NB4 (cell line): ENCODE measurements around the gene SPTBN4.

ENCODE experiments used
- MAX ChIP-seq: IDR thresholded peaks from 2 replicates; pipeline ENCODE4 v1.6.1; 2011; ENCODE audit warnings: low read depth, low read length
- MYC ChIP-seq: IDR thresholded peaks from 2 replicates; pipeline ENCODE4 v1.6.1; 2011; ENCODE audit warnings: low read depth, low read length
- POLR2A ChIP-seq: IDR thresholded peaks from 2 replicates; pipeline ENCODE4 v1.6.1; 2011; ENCODE audit warnings: mild to moderate bottlenecking; ENCODE audit not compliant: insufficient read length; ENCODE audit errors: extremely low read depth
- TF ChIP-seq, protein P1 (sequence below): IDR thresholded peaks from one replicate; pipeline ENCODE4 v1.5.1; 2012; ENCODE audit warnings: low read depth, low read length

DNA sequence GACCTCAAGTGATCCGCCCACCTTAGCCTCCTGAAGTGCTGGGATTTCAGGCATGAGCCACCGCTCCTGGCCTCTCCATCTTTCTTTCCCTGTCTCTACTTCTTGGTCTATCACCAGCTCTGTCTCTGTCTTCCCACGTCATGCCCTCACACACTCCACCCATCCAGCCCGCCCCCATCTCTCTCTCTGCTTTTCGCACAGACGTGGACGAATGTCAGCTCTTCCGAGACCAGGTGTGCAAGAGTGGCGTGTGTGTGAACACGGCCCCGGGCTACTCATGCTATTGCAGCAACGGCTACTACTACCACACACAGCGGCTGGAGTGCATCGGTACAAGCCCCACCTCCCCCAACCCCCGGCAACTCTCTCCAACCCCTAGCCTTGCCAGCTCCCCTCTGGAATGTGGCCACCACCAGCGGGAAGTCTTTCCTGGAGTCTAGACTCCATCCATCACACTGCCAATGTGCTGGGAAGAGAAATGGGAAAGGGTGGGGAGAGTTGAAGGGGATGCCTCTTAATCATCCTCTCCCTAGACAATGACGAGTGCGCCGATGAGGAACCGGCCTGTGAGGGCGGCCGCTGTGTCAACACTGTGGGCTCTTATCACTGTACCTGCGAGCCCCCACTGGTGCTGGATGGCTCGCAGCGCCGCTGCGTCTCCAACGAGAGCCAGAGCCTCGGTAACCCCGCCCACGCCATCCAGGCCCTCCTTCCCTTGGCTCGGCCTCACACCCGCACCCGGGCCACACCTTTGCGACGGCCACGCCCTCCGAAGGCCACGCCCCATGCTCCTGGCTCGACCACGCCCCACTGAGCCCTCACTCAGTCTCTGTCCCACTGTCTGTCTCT is 156.8 kb downstream of the SPTBN4 start:
- TF ChIP-seq, protein P1, sequence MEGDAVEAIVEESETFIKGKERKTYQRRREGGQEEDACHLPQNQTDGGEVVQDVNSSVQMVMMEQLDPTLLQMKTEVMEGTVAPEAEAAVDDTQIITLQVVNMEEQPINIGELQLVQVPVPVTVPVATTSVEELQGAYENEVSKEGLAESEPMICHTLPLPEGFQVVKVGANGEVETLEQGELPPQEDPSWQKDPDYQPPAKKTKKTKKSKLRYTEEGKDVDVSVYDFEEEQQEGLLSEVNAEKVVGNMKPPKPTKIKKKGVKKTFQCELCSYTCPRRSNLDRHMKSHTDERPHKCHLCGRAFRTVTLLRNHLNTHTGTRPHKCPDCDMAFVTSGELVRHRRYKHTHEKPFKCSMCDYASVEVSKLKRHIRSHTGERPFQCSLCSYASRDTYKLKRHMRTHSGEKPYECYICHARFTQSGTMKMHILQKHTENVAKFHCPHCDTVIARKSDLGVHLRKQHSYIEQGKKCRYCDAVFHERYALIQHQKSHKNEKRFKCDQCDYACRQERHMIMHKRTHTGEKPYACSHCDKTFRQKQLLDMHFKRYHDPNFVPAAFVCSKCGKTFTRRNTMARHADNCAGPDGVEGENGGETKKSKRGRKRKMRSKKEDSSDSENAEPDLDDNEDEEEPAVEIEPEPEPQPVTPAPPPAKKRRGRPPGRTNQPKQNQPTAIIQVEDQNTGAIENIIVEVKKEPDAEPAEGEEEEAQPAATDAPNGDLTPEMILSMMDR = no peak
- no peak for TF ChIP-seq POLR2A
- no peak for TF ChIP-seq MAX
- no peak for TF ChIP-seq MYC
